Measurements from ENCODE around the gene TRIM75.

The TRIM75 gene

GRCh38 chr4:165055601-165056000 lies 1.9 kb downstream of the TRIM75 start:
- TF ChIP-seq GABPA (IDR thresholded peaks at IDR 0.05; ENCODE audit: low read depth) (no peak), SPI1 (IDR thresholded peaks at IDR 0.05; ENCODE audit: borderline replicate concordance, low read depth) (no peak), POLR2AphosphoS5 (IDR thresholded peaks at IDR 0.05; ENCODE audit: low read depth) (no peak), CTCF (IDR thresholded peaks at IDR 0.05; ENCODE audit: insufficient read depth, low read length) (no peak)
- TF ChIP-seq, protein P1, sequence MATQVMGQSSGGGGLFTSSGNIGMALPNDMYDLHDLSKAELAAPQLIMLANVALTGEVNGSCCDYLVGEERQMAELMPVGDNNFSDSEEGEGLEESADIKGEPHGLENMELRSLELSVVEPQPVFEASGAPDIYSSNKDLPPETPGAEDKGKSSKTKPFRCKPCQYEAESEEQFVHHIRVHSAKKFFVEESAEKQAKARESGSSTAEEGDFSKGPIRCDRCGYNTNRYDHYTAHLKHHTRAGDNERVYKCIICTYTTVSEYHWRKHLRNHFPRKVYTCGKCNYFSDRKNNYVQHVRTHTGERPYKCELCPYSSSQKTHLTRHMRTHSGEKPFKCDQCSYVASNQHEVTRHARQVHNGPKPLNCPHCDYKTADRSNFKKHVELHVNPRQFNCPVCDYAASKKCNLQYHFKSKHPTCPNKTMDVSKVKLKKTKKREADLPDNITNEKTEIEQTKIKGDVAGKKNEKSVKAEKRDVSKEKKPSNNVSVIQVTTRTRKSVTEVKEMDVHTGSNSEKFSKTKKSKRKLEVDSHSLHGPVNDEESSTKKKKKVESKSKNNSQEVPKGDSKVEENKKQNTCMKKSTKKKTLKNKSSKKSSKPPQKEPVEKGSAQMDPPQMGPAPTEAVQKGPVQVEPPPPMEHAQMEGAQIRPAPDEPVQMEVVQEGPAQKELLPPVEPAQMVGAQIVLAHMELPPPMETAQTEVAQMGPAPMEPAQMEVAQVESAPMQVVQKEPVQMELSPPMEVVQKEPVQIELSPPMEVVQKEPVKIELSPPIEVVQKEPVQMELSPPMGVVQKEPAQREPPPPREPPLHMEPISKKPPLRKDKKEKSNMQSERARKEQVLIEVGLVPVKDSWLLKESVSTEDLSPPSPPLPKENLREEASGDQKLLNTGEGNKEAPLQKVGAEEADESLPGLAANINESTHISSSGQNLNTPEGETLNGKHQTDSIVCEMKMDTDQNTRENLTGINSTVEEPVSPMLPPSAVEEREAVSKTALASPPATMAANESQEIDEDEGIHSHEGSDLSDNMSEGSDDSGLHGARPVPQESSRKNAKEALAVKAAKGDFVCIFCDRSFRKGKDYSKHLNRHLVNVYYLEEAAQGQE (IDR thresholded peaks at IDR 0.05; ENCODE audit: insufficient replicate concordance, low read depth) = no peak
- Histone ChIP-seq H3K27me3 (ENCODE audit: insufficient read depth, poor library complexity, severe bottlenecking) (no peaks in the 10 kb centered on the region), H3K27ac (replicated peaks) (no peak overlapping the region), H3K4me3 (replicated peaks; ENCODE audit: insufficient read depth, low read length) (no peak overlapping the region)
- DNase-seq (ENCODE audit: low read depth in 1 of 2, low spot score in 1 of 2) = no peak

DNA sequence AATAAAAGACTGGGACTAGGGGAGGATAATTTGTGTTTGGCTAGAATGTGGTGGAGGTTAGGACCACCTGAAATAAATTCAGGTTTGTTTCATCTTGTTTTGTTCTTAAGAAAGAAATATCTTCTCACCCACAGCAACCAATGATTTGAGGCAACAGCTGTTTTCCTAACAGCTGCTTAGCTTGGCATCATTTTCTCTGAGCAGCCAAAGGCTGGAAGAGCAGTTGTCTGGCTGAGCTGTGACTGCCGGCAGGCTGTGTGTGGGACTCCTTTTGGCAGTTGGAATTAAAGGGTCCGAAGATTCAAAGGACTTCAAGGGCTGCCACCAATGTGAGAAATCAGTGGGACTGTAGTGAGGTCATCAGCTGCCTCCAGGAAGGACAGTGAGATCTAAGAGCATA lies 5.0 kb downstream of the TRIM75 start:
- no peak overlapping the region for H3K4me3 ChIP-seq (replicated peaks; ENCODE audit: insufficient read depth, low read length)
- H3K27me3 ChIP-seq (ENCODE audit: insufficient read depth, poor library complexity, severe bottlenecking) = no peaks in the 10 kb centered on the region
- H3K27ac ChIP-seq (replicated peaks) = no peak overlapping the region
- no peak for DNase-seq (ENCODE audit: low read depth in 1 of 2, low spot score in 1 of 2)
- no peak for TF ChIP-seq SPI1 (IDR thresholded peaks at IDR 0.05; ENCODE audit: borderline replicate concordance, low read depth)
- TF ChIP-seq CTCF (IDR thresholded peaks at IDR 0.05; ENCODE audit: insufficient read depth, low read length) = no peak
- TF ChIP-seq POLR2AphosphoS5 (IDR thresholded peaks at IDR 0.05; ENCODE audit: low read depth) = no peak
- TF ChIP-seq, protein P1 (IDR thresholded peaks at IDR 0.05; ENCODE audit: insufficient replicate concordance, low read depth) = no peak
- TF ChIP-seq GABPA (IDR thresholded peaks at IDR 0.05; ENCODE audit: low read depth) = no peak

- Histone ChIP-seq H3K27me3 (ENCODE audit: insufficient read depth, poor library complexity, severe bottlenecking) (no peaks in the 10 kb centered on the region), H3K27ac (replicated peaks) (no peak overlapping the region), H3K4me3 (replicated peaks; ENCODE audit: insufficient read depth, low read length) (no peak overlapping the region)
- TF ChIP-seq SPI1 (IDR thresholded peaks at IDR 0.05; ENCODE audit: borderline replicate concordance, low read depth) (no peak), GABPA (IDR thresholded peaks at IDR 0.05; ENCODE audit: low read depth) (no peak), CTCF (IDR thresholded peaks at IDR 0.05; ENCODE audit: insufficient read depth, low read length) (no peak), POLR2AphosphoS5 (IDR thresholded peaks at IDR 0.05; ENCODE audit: low read depth) (no peak)
- TF ChIP-seq, protein P1 (IDR thresholded peaks at IDR 0.05; ENCODE audit: insufficient replicate concordance, low read depth) = no peak
- no peak for DNase-seq (ENCODE audit: low read depth in 1 of 2, low spot score in 1 of 2)
Observed at GRCh38 chr4:165059386-165059785, 5.7 kb downstream of the TRIM75 start.
